ENCODE results near the gene LUZP4.
A peak's percentile ranks its signal among the peaks of the same experiment; 100 is the strongest.
"Not testable (repeated sequence)": the region's sequence is repeated elsewhere in the genome, so short reads cannot be mapped to it uniquely, and the experiment has no call there.

Gene LUZP4

GRCh38 chrX:115339441-115340025, 50.0 kb downstream of the LUZP4 start:
- DNase-seq, result no peak

- no peak for DNase-seq
These were observed 51.9 kb downstream of the LUZP4 start for GRCh38 chrX:115341421-115341820.

- DNase-seq, result peak; percentile 83
These were observed 55.5 kb downstream of the LUZP4 start for GRCh38 chrX:115344885-115345614.

GRCh38 chrX:115345615-115346014, 56.1 kb downstream of the LUZP4 start:
- no peak for DNase-seq

GRCh38 chrX:115346738-115347137, 57.2 kb downstream of the LUZP4 start:
- not testable (repeated sequence) for DNase-seq

GRCh38 chrX:115348446-115349225, 59.1 kb downstream of the LUZP4 start:
- DNase-seq, result no peak

- peak; percentile 54 for DNase-seq
These were observed 61.3 kb downstream of the LUZP4 start for GRCh38 chrX:115350711-115351381.

- no peak for DNase-seq
These were observed 66.9 kb downstream of the LUZP4 start for GRCh38 chrX:115356369-115356768.

Data from right forelimb (tissue), 1 donor.